T-cell (primary cell): ENCODE data around the gene ITPR2. TPM values are rescaled to one million over a fixed set of nuclear protein-coding genes. Genes with fewer than 3 reads are reported as not detected.

Experiments
- ATAC-seq, 4 experiments: fragments of 200-7000 bp in 3 of 4; fragments of 150-1000 bp in 1 of 4; cut with Tn5 transposase; replicated peaks in 1 of 4; 1 replicate in 3 of 4; 2 replicates in 1 of 4; pipeline ENCODE4 v1.10.0; 2021; ENCODE audit warnings: moderate library complexity in 3 of 4, mild to moderate bottlenecking in 2 of 4, moderate number of reproducible peaks in 1 of 4
- CTCF ChIA-PET, 2 donors: fragments of 300-600 bp; sonication (Branson Sonifier 250); formaldehyde crosslinking; loops; one replicate each; lab custom pipeline; 2022; ENCODE audit warnings: antibody characterized with exemption in 2 of 2; lab: Charles Lee
- POLR2A ChIA-PET, 2 donors: fragments of 300-600 bp; sonication (Branson Sonifier 250); formaldehyde crosslinking; loops; one replicate each; lab custom pipeline; 2022; ENCODE audit warnings: antibody characterized with exemption in 2 of 2; lab: Charles Lee
- DNase-seq, 35 experiments: peaks; one replicate each; pipeline versions ENCODE4 v3.0.0 to v3.0.0-alpha.2; 2013 to 2023
- H3K27ac ChIP-seq: one replicate; pipeline ENCODE4 v1.5.1; 2013; ENCODE audit warnings: low read length
- H3K27me3 ChIP-seq, 2 experiments: replicated peaks in 1 of 2; 1 replicate in 1 of 2; 2 replicates in 1 of 2; pipeline versions ENCODE4 v1.6.1 to v1.7.0; 2013; ENCODE audit warnings: low read length in 1 of 2, mixed read lengths in 1 of 2; ENCODE audit not compliant: control insufficient read depth in 2 of 2, insufficient read depth in 2 of 2; ENCODE audit errors: extremely low read depth in 1 of 2
- H3K36me3 ChIP-seq, 2 donors: 1 replicate in 1 of 2; 2 replicates in 1 of 2; pipeline versions ENCODE4 v1.6.1 to v1.7.0; 2013; ENCODE audit warnings: low read length in 1 of 2; ENCODE audit not compliant: control insufficient read depth in 2 of 2, insufficient read depth in 1 of 2; ENCODE audit errors: extremely low read depth in 1 of 2
- H3K4me1 ChIP-seq, 2 experiments: 1 replicate in 1 of 2; 2 replicates in 1 of 2; pipeline versions ENCODE4 v1.6.1 to v1.7.0; 2013; ENCODE audit warnings: low read length in 2 of 2, mixed read lengths in 1 of 2; ENCODE audit not compliant: insufficient read depth in 2 of 2, control insufficient read depth in 1 of 2; ENCODE audit errors: extremely low read depth in 1 of 2
- H3K4me3 ChIP-seq, 2 donors: 1 replicate in 1 of 2; 2 replicates in 1 of 2; pipeline versions ENCODE4 v1.5.1 to v1.7.0; 2013; ENCODE audit warnings: mild to moderate bottlenecking in 2 of 2, low read length in 1 of 2, moderate library complexity in 1 of 2; ENCODE audit not compliant: control insufficient read depth in 1 of 2; ENCODE audit errors: extremely low read depth in 1 of 2
- H3K9me3 ChIP-seq: 2 replicates; pipeline ENCODE4 v1.7.0; 2013
- H3K27ac Mint-ChIP-seq, 2 donors: one replicate each; pipeline ENCODE4 v1.8.0; 2020 to 2021; ENCODE audit warnings: mild to moderate bottlenecking in 2 of 2, mixed read lengths in 2 of 2
- H3K27me3 Mint-ChIP-seq, 2 donors: one replicate each; pipeline ENCODE4 v1.8.0; 2021 to 2022; ENCODE audit warnings: mixed read lengths in 2 of 2
- H3K36me3 Mint-ChIP-seq: one replicate; pipeline ENCODE4 v1.8.0; 2021; ENCODE audit warnings: mixed read lengths
- H3K4me1 Mint-ChIP-seq, 3 donors: one replicate each; pipeline ENCODE4 v1.8.0; 2020 to 2022; ENCODE audit warnings: mixed read lengths in 3 of 3, mild to moderate bottlenecking in 1 of 3
- H3K4me3 Mint-ChIP-seq, 3 donors: one replicate each; pipeline ENCODE4 v1.8.0; 2020 to 2022; ENCODE audit warnings: mild to moderate bottlenecking in 3 of 3, mixed read lengths in 3 of 3, moderate library complexity in 3 of 3
- H3K9me3 Mint-ChIP-seq, 3 donors: one replicate each; pipeline ENCODE4 v1.8.0; 2020 to 2022; ENCODE audit warnings: mixed read lengths in 3 of 3
- WGBS: methylation state at CpG from one replicate; pipeline ENCODE4 v1.1.5; 2013; ENCODE audit warnings: missing lambda C conversion rate; ENCODE audit not compliant: insufficient coverage; 5-methylcytosine and 5-hydroxymethylcytosine counted together
- total RNA-seq, 35 experiments: library from RNA in 6 of 35; stranded (reverse) in 6 of 35; fragments of 120-200 nt in 1 of 35; gene quantifications; one replicate each; pipeline versions ENCODE4 v1.2.1 to v1.2.4 and lab custom pipeline; 2013 to 2026

Gene ITPR2
- total RNA-seq, 5 donors from 2014 or later (not counting 1 experiment from before 2014, with no cell fraction given): 38.8 to 52.5 (median 44.5) TPM

GRCh38 chr12:26623136-26623535, 209.9 kb downstream of the ITPR2 start:
- H3K27me3 ChIP-seq: no peaks in the 10 kb centered on the region
- POLR2A ChIA-PET: interaction anchor here in 1 of 2 donors (0.6 kb wide), 1 partner anchor 515 kb away, joined by 4 read pairs; no protein-coding TSS in a partner anchor
- no peaks in the 10 kb centered on the region for H3K27me3 Mint-ChIP-seq
- DNase-seq: no peak
- no peaks in the 10 kb centered on the region for H3K9me3 Mint-ChIP-seq
- no peak overlapping the region for H3K27ac ChIP-seq
- peaks cover 0 to 48% of the 10 kb centered on the region in 2 donors for H3K36me3 ChIP-seq
- H3K36me3 Mint-ChIP-seq: peaks cover 77% of the 10 kb centered on the region
- no peak overlapping the region for H3K4me3 ChIP-seq
- no peak overlapping the region for H3K27ac Mint-ChIP-seq
- no peaks in the 10 kb centered on the region for H3K9me3 ChIP-seq
- H3K4me1 Mint-ChIP-seq: no peaks in the 10 kb centered on the region
- H3K4me1 ChIP-seq: no peaks in the 10 kb centered on the region
- CTCF ChIA-PET: interaction anchor here in 1 of 2 donors (0.6 kb wide), 3 partner anchors 268 to 625 kb away, joined by 3 to 5 read pairs (median 3); no protein-coding TSS in a partner anchor
- no peak for ATAC-seq
- H3K4me3 Mint-ChIP-seq: no peak overlapping the region
- 82% methylated on average over 4 of the region's 4 CpGs for WGBS

GRCh38 chr12:26622601-26623000, 210.4 kb downstream of the ITPR2 start:
- no peaks in the 10 kb centered on the region for H3K4me1 Mint-ChIP-seq
- no peak for ATAC-seq
- H3K27me3 Mint-ChIP-seq: no peaks in the 10 kb centered on the region
- no peak overlapping the region for H3K4me3 Mint-ChIP-seq
- Histone ChIP-seq H3K27ac (no peak overlapping the region), H3K4me3 (no peak overlapping the region), H3K9me3 (no peaks in the 10 kb centered on the region), H3K4me1 (no peaks in the 10 kb centered on the region), H3K36me3 (peaks cover 0 to 45% of the 10 kb centered on the region in 2 donors), H3K27me3 (no peaks in the 10 kb centered on the region)
- no peak for DNase-seq
- ChIA-PET CTCF (interaction anchor here in 1 of 2 donors (0.6 kb wide), 1 partner anchor 625 kb away, joined by 5 read pairs; no protein-coding TSS in a partner anchor), POLR2A (no interaction called here)
- H3K36me3 Mint-ChIP-seq: peaks cover 74% of the 10 kb centered on the region
- no peak overlapping the region for H3K27ac Mint-ChIP-seq
- H3K9me3 Mint-ChIP-seq: no peaks in the 10 kb centered on the region
- 100% methylated on average over 1 of the region's 5 CpGs for WGBS

GRCh38 chr12:26621932-26622331, 211.1 kb downstream of the ITPR2 start:
- ChIA-PET POLR2A (no interaction called here), CTCF (no interaction called here)
- Histone ChIP-seq H3K27ac (no peak overlapping the region), H3K4me1 (no peaks in the 10 kb centered on the region), H3K4me3 (no peak overlapping the region), H3K36me3 (peaks cover 0 to 40% of the 10 kb centered on the region in 2 donors), H3K27me3 (no peaks in the 10 kb centered on the region), H3K9me3 (no peaks in the 10 kb centered on the region)
- WGBS: no CpG with 5 or more reads among the region's 3 CpGs
- Mint-ChIP-seq H3K4me3 (no peak overlapping the region), H3K9me3 (no peaks in the 10 kb centered on the region), H3K27ac (no peak overlapping the region), H3K27me3 (no peaks in the 10 kb centered on the region), H3K4me1 (no peaks in the 10 kb centered on the region), H3K36me3 (peaks cover 73% of the 10 kb centered on the region)
- DNase-seq (no peak), ATAC-seq (no peak)

GRCh38 chr12:26620907-26621306, 212.1 kb downstream of the ITPR2 start:
- Histone ChIP-seq H3K9me3 (no peaks in the 10 kb centered on the region), H3K36me3 (peaks cover 0 to 33% of the 10 kb centered on the region in 2 donors), H3K4me1 (no peaks in the 10 kb centered on the region), H3K4me3 (no peak overlapping the region), H3K27ac (no peak overlapping the region), H3K27me3 (no peaks in the 10 kb centered on the region)
- ATAC-seq: no peak
- no peak overlapping the region for H3K27ac Mint-ChIP-seq
- CTCF ChIA-PET: no interaction called here
- peaks cover 68% of the 10 kb centered on the region for H3K36me3 Mint-ChIP-seq
- POLR2A ChIA-PET: interaction anchor here in 1 of 2 donors (0.6 kb wide), 1 partner anchor 642 kb away, joined by 4 read pairs; no protein-coding TSS in a partner anchor
- no peak overlapping the region for H3K4me3 Mint-ChIP-seq
- DNase-seq: no peak
- H3K9me3 Mint-ChIP-seq: no peaks in the 10 kb centered on the region
- H3K4me1 Mint-ChIP-seq: no peaks in the 10 kb centered on the region
- 100% methylated on average over 1 of the region's 5 CpGs for WGBS
- H3K27me3 Mint-ChIP-seq: no peaks in the 10 kb centered on the region

GRCh38 chr12:26617513-26617912, 215.5 kb downstream of the ITPR2 start:
- no peak overlapping the region for H3K4me3 Mint-ChIP-seq
- no peaks in the 10 kb centered on the region for H3K9me3 Mint-ChIP-seq
- no peaks in the 10 kb centered on the region for H3K4me1 Mint-ChIP-seq
- Histone ChIP-seq H3K27ac (no peak overlapping the region), H3K9me3 (no peaks in the 10 kb centered on the region), H3K36me3 (peaks cover 0 to 32% of the 10 kb centered on the region in 2 donors), H3K27me3 (no peaks in the 10 kb centered on the region), H3K4me3 (no peak overlapping the region), H3K4me1 (no peaks in the 10 kb centered on the region)
- peaks cover 54% of the 10 kb centered on the region for H3K36me3 Mint-ChIP-seq
- WGBS: 0% methylated on average over 1 of the region's 1 CpG
- no peaks in the 10 kb centered on the region for H3K27me3 Mint-ChIP-seq
- ATAC-seq: no peak
- ChIA-PET CTCF (interaction anchor here (0.5 to 1.2 kb wide), 2 partner anchors 12 to 84 kb away, joined by 3 to 4 read pairs; no protein-coding TSS in a partner anchor), POLR2A (no interaction called here)
- no peak for DNase-seq
- H3K27ac Mint-ChIP-seq: no peak overlapping the region

GRCh38 chr12:26614011-26614616, 218.9 kb downstream of the ITPR2 start:
- Histone ChIP-seq H3K36me3 (peaks cover 0 to 4% of the 10 kb centered on the region in 2 donors), H3K9me3 (no peaks in the 10 kb centered on the region), H3K27ac (no peak overlapping the region), H3K4me1 (no peaks in the 10 kb centered on the region), H3K4me3 (no peak overlapping the region), H3K27me3 (no peaks in the 10 kb centered on the region)
- ATAC-seq: no peak
- Mint-ChIP-seq H3K27me3 (no peaks in the 10 kb centered on the region), H3K4me3 (no peak overlapping the region), H3K4me1 (no peaks in the 10 kb centered on the region), H3K9me3 (no peaks in the 10 kb centered on the region), H3K27ac (no peak overlapping the region), H3K36me3 (peaks cover 42% of the 10 kb centered on the region)
- DNase-seq: peak in 2 of 35 experiments; percentile 3 to 20
- WGBS: 100% methylated on average over 1 of the region's 3 CpGs
- ChIA-PET CTCF (no interaction called here), POLR2A (no interaction called here)
